ENCODE data around the gene ATXN1. TPM values are rescaled to one million over a fixed set of nuclear protein-coding genes. Genes with fewer than 3 reads are reported as not detected.

ATXN1 gene
- total and polyA plus RNA-seq, 2 of the 13 experiments (the other 11 are each of a cell fraction or from before 2014, with no cell fraction given): 20.7 to 39.5 TPM

DNA sequence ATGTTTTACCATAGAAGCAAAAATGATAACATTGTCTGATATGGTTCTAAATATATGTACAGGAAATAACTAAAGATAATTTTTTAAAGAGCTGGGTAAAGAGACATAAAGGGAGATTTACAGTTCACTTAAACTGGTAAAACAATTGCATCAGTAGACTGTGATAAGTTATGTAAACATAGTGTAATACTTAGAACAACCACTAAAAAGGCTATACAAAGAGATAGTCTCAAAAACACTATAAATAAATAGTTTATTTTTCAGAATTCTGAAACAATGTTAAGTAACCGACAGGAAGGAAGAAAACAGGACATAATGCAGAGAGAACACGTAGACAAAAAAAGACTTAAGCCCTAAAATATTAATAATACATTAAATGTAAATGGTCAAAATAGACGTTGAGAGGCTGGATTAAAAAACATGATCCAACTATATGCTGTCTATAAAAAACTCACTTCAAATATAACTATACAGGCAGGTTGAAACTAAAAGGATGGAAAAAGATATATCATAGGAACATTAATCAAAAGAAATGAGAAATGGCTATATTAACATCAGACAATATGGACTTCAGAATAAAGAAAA lies 32.7 kb upstream of the ATXN1 start (continued):
- TF ChIP-seq SOX13 (IDR thresholded peaks at IDR 0.05) (no peak), SOX13 (CRISPR knock-in tag; conservative IDR thresholded peaks at IDR 0.05 in 1 of 2, IDR thresholded peaks at IDR 0.05 in 1 of 2) (peak in 1 of 2 experiments; percentile 53; a peak in 1 of 4 replicates), ZNF703 (CRISPR knock-in tag; IDR thresholded peaks at IDR 0.05; ENCODE audit: borderline replicate concordance) (no peak), FOXA3 (CRISPR knock-in tag; IDR thresholded peaks at IDR 0.05) (peak; percentile 50), ZNF616 (CRISPR knock-in tag; IDR thresholded peaks at IDR 0.05; ENCODE audit: low read depth) (no peak), SALL1 (CRISPR knock-in tag; IDR thresholded peaks at IDR 0.05) (no peak), ZNF547 (CRISPR knock-in tag; IDR thresholded peaks at IDR 0.05) (no peak), ZSCAN31 (CRISPR knock-in tag; IDR thresholded peaks at IDR 0.05; ENCODE audit: low read depth) (no peak)
- TF ChIP-seq, protein P1, sequence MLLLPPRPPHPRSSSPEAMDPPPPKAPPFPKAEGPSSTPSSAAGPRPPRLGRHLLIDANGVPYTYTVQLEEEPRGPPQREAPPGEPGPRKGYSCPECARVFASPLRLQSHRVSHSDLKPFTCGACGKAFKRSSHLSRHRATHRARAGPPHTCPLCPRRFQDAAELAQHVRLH (CRISPR knock-in tag; IDR thresholded peaks at IDR 0.05; ENCODE audit: borderline replicate concordance, low read depth): no peak
- TF ChIP-seq, protein P2, sequence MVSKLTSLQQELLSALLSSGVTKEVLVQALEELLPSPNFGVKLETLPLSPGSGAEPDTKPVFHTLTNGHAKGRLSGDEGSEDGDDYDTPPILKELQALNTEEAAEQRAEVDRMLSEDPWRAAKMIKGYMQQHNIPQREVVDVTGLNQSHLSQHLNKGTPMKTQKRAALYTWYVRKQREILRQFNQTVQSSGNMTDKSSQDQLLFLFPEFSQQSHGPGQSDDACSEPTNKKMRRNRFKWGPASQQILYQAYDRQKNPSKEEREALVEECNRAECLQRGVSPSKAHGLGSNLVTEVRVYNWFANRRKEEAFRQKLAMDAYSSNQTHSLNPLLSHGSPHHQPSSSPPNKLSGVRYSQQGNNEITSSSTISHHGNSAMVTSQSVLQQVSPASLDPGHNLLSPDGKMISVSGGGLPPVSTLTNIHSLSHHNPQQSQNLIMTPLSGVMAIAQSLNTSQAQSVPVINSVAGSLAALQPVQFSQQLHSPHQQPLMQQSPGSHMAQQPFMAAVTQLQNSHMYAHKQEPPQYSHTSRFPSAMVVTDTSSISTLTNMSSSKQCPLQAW (CRISPR knock-in tag; IDR thresholded peaks at IDR 0.05): no peak
- TF ChIP-seq, protein P3, sequence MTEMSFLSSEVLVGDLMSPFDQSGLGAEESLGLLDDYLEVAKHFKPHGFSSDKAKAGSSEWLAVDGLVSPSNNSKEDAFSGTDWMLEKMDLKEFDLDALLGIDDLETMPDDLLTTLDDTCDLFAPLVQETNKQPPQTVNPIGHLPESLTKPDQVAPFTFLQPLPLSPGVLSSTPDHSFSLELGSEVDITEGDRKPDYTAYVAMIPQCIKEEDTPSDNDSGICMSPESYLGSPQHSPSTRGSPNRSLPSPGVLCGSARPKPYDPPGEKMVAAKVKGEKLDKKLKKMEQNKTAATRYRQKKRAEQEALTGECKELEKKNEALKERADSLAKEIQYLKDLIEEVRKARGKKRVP (CRISPR knock-in tag; IDR thresholded peaks at IDR 0.05): peak in 1 of 2 experiments; percentile 71; a peak in 2 of 4 replicates
